Natural killer cell (primary cell): Measurements from ENCODE around the gene DOHH. TPM values are rescaled to one million over a fixed set of nuclear protein-coding genes. Genes with fewer than 3 reads are reported as not detected.

Experiments
- ATAC-seq, 3 donors: fragments of 150-1000 bp in 2 of 3; fragments of 200-7000 bp in 1 of 3; cut with Tn5 transposase; 1 replicate in 1 of 3; 2 replicates in 2 of 3; pipeline ENCODE4 v1.10.0; 2021; ENCODE audit warnings: mild to moderate bottlenecking in 2 of 3, moderate library complexity in 2 of 3
- DNase-seq, 2 donors: peaks; one replicate each; pipeline versions ENCODE4 v3.0.0 to v3.0.0-alpha.2; 2013 to 2021; ENCODE audit warnings: mixed read lengths in 1 of 2
- H3K27ac ChIP-seq: one replicate; pipeline ENCODE4 v1.5.1; 2013; ENCODE audit warnings: mild to moderate bottlenecking, low read length
- H3K27me3 ChIP-seq: one replicate; pipeline ENCODE4 v1.6.1; 2013; ENCODE audit warnings: low read length; ENCODE audit not compliant: control insufficient read depth, insufficient read depth
- H3K36me3 ChIP-seq: one replicate; pipeline ENCODE4 v1.6.1; 2013; ENCODE audit warnings: low read length; ENCODE audit not compliant: control insufficient read depth, insufficient read depth
- H3K4me1 ChIP-seq: one replicate; pipeline ENCODE4 v1.6.1; 2013; ENCODE audit warnings: low read length; ENCODE audit not compliant: control insufficient read depth, insufficient read depth
- H3K4me3 ChIP-seq: one replicate; pipeline ENCODE4 v1.5.1; 2013; ENCODE audit warnings: low read length
- H3K9me3 ChIP-seq: one replicate; pipeline ENCODE4 v1.6.1; 2013; ENCODE audit warnings: low read length; ENCODE audit not compliant: control insufficient read depth, insufficient read depth
- H3K27ac Mint-ChIP-seq, 2 donors: one replicate each; pipeline ENCODE4 v1.8.0; 2022; ENCODE audit warnings: mild to moderate bottlenecking in 2 of 2, mixed read lengths in 2 of 2, moderate library complexity in 1 of 2
- H3K27me3 Mint-ChIP-seq, 2 donors: one replicate each; pipeline ENCODE4 v1.8.0; 2022; ENCODE audit warnings: low read depth in 2 of 2, mixed read lengths in 2 of 2
- H3K36me3 Mint-ChIP-seq: one replicate; pipeline ENCODE4 v1.8.0; 2022; ENCODE audit warnings: mixed read lengths
- H3K4me1 Mint-ChIP-seq, 2 donors: one replicate each; pipeline ENCODE4 v1.8.0; 2022; ENCODE audit warnings: mixed read lengths in 2 of 2
- H3K4me3 Mint-ChIP-seq: one replicate; pipeline ENCODE4 v1.8.0; 2022; ENCODE audit warnings: mild to moderate bottlenecking, moderate library complexity, mixed read lengths
- H3K9me3 Mint-ChIP-seq, 2 donors: one replicate each; pipeline ENCODE4 v1.8.0; 2022; ENCODE audit warnings: mixed read lengths in 2 of 2
- whole genome bisulfite sequencing: methylation state at CpG from one replicate; pipeline ENCODE4 v1.1.7; 2013; ENCODE audit warnings: missing lambda C conversion rate; ENCODE audit not compliant: insufficient coverage; 5-methylcytosine and 5-hydroxymethylcytosine counted together
- intact Hi-C: fragments of 100-400 bp; cut with micrococcal nuclease; formaldehyde crosslinking; loops from one replicate; pipeline ENCODE4 v1.14.2; 2022
- total RNA-seq, 4 donors: library from RNA; stranded (reverse); fragments of 120-200 nt in 1 of 4; gene quantifications; one replicate each; pipeline versions ENCODE4 v1.2.3 to v1.2.4, GENCODE V29; 2013 to 2022
- TF ChIP-seq, protein P1 (sequence below): fragments of 200-600 bp; IDR thresholded peaks from one replicate; pipeline ENCODE4 v1.8.0; 2022; ENCODE audit warnings: antibody characterized with exemption

DOHH gene
- total RNA-seq, 3 donors from 2014 or later (not counting 1 experiment from before 2014, with no cell fraction given) = 4.5 to 5.9 (median 4.6) TPM

DNA sequence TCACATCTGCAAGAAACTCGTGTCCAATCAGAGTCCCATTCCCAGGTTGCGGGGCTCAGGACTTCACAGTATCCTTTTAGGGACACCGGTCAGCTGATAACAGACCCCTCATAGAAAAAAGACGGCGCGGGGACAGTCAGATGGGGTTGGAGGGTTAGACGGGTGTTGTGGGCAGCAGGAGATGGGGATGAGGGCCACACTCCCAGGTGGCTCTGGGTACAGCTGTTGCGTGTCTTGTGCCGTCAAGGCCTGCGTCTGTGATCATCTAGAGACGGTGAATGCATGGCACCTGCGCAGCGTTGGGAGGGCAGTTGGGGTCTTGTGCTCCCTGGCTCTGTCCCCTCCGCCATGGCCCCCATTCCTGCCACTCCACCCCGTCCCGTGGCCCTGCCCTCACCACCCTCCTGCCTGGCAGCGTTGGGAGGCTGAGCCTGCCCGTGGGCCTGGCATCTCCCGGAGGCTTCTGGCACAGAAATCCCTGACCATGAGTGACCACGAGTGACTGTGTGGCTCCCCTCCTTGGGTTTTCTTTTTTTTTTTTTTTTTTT lies 24.5 kb upstream of the DOHH start:
- H3K9me3 Mint-ChIP-seq = no peaks in the 10 kb centered on the region
- H3K27me3 ChIP-seq = no peaks in the 10 kb centered on the region
- no peak for DNase-seq
- H3K4me3 Mint-ChIP-seq = no peak overlapping the region
- H3K4me3 ChIP-seq = no peak overlapping the region
- H3K4me1 Mint-ChIP-seq = peaks cover 11 to 14% of the 10 kb centered on the region in 2 donors
- TF ChIP-seq, protein P1, sequence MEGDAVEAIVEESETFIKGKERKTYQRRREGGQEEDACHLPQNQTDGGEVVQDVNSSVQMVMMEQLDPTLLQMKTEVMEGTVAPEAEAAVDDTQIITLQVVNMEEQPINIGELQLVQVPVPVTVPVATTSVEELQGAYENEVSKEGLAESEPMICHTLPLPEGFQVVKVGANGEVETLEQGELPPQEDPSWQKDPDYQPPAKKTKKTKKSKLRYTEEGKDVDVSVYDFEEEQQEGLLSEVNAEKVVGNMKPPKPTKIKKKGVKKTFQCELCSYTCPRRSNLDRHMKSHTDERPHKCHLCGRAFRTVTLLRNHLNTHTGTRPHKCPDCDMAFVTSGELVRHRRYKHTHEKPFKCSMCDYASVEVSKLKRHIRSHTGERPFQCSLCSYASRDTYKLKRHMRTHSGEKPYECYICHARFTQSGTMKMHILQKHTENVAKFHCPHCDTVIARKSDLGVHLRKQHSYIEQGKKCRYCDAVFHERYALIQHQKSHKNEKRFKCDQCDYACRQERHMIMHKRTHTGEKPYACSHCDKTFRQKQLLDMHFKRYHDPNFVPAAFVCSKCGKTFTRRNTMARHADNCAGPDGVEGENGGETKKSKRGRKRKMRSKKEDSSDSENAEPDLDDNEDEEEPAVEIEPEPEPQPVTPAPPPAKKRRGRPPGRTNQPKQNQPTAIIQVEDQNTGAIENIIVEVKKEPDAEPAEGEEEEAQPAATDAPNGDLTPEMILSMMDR = no peak
- no peak overlapping the region for H3K27ac ChIP-seq
- H3K36me3 ChIP-seq = peaks cover 48% of the 10 kb centered on the region
- peaks cover 3% of the 10 kb centered on the region for H3K4me1 ChIP-seq
- 96% methylated on average over 19 of the region's 20 CpGs for WGBS
- H3K27ac Mint-ChIP-seq = no peak overlapping the region
- intact Hi-C loops = no loop called here
- H3K27me3 Mint-ChIP-seq = no peaks in the 10 kb centered on the region
- no peaks in the 10 kb centered on the region for H3K9me3 ChIP-seq
- ATAC-seq = no peak
- no peaks in the 10 kb centered on the region for H3K36me3 Mint-ChIP-seq

DNA sequence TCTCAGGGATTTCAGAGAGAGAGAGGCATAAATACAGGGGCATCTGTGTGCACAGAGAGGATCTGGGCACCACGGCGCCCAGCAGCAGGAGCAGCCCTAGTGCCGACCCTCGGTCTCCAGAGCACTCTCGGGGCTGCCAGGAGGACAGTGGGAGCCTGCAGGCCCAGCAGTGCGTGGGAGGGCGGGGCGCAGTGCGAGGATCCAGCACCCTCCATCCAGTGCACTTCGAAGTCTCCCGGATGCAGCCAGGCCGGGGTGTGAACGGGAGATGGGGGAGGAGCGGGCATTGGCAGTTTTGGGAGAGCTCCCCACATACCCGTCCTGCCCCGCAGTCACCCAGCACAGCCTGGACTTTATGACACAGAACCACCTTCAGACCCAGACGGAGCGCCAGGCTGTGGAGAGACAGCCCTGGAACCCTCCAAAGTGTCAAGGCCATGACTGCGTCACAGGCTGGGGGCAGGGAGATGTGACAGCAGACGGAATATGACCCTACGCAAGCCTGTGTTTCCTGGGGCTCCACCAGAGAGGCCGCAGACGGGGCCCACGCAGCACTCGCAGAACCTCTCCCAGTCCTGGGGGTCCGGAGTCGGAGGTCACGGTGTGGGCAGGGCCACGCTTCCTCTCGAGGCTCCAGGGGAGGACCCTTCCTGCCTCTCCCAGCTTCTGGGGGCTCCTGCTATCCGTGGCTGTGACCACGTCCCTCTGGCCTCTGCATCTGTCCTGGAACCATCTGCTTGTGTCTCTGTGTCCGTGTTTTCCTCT lies 23.8 kb upstream of the DOHH start:
- WGBS = 96% methylated on average over 33 of the region's 33 CpGs
- H3K4me3 Mint-ChIP-seq = no peak overlapping the region
- H3K9me3 Mint-ChIP-seq = no peaks in the 10 kb centered on the region
- Histone ChIP-seq H3K27me3 (no peaks in the 10 kb centered on the region), H3K36me3 (peaks cover 52% of the 10 kb centered on the region), H3K27ac (no peak overlapping the region), H3K9me3 (no peaks in the 10 kb centered on the region), H3K4me1 (peaks cover 3% of the 10 kb centered on the region), H3K4me3 (no peak overlapping the region)
- no peaks in the 10 kb centered on the region for H3K27me3 Mint-ChIP-seq
- TF ChIP-seq, protein P1 = no peak
- H3K27ac Mint-ChIP-seq = no peak overlapping the region
- intact Hi-C loops = no loop called here
- ATAC-seq = no peak
- no peak for DNase-seq
- H3K36me3 Mint-ChIP-seq = no peaks in the 10 kb centered on the region
- H3K4me1 Mint-ChIP-seq = peaks cover 11 to 14% of the 10 kb centered on the region in 2 donors

GRCh38 chr19:3523361-3524077 lies 23.0 kb upstream of the DOHH start:
- Mint-ChIP-seq H3K9me3 (no peaks in the 10 kb centered on the region), H3K4me3 (no peak overlapping the region), H3K27me3 (no peaks in the 10 kb centered on the region), H3K4me1 (peaks cover 11 to 14% of the 10 kb centered on the region in 2 donors), H3K36me3 (no peaks in the 10 kb centered on the region), H3K27ac (no peak overlapping the region)
- ATAC-seq (no peak), DNase-seq (no peak)
- no peaks in the 10 kb centered on the region for H3K27me3 ChIP-seq
- H3K9me3 ChIP-seq = no peaks in the 10 kb centered on the region
- no peak overlapping the region for H3K27ac ChIP-seq
- H3K4me1 ChIP-seq = peaks cover 3% of the 10 kb centered on the region
- H3K4me3 ChIP-seq = no peak overlapping the region
- peaks cover 52% of the 10 kb centered on the region for H3K36me3 ChIP-seq
- 98% methylated on average over 21 of the region's 21 CpGs for WGBS
- TF ChIP-seq, protein P1 = no peak
- intact Hi-C loops = no loop called here
